ENCODE data around the gene SYT15.
"Not testable (repeated sequence)": the region's sequence is repeated elsewhere in the genome, so short reads cannot be mapped to it uniquely, and the experiment has no call there.

SYT15 gene

DNA sequence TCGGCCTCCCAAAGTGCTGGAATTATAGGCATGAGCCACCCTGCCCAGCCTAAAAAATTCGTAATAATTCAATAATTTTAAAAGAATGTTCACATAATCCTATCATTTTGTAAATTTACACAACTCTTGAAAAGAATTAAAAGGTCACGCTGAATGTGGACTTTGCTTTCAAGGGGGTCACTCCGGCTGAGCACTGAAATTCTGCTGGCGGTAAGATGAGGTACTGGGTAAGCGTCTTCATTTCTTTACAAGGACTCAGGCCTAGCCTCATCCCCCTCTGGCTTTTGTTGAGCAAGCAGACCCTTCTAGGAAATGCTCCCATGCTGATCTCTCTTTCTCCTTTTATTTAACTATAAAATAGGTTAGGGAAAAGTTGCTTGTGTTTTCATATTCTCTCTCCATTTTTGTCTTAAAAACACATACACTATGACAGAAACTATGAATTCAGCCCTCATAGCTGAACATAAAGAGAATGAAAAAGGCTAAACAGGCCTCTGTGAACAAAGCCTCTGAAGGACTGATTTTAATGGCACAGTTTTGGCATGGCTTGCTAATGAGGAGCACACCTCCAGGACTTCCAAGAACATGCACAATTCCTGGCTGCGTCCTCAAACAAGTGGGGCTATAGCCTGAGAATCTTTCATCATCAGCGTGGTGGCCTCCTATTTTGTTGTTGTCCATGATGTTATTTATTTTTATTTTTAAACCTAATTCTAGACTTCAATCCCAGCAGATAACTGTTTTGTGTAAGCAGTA is 45.1 kb downstream of the SYT15 start:
- H2AFZ ChIP-seq (ENCODE audit: low read depth, low read length); H3K27ac ChIP-seq (ENCODE audit: low read length); H3K36me3 ChIP-seq (replicated peaks; ENCODE audit: low read depth, low read length); H4K20me1 ChIP-seq (ENCODE audit: insufficient read depth, low read length); H3K4me2 ChIP-seq (ENCODE audit: low read length); H3K4me1 ChIP-seq (ENCODE audit: low read length); H3K4me3 ChIP-seq (ENCODE audit: low read length); H3K79me2 ChIP-seq (ENCODE audit: low read length); H3K9me3 ChIP-seq (ENCODE audit: insufficient read depth, low read length); H3K27me3 ChIP-seq (ENCODE audit: low read depth, low read length); H3K9ac ChIP-seq (ENCODE audit: low read length): not testable (repeated sequence)

DNA sequence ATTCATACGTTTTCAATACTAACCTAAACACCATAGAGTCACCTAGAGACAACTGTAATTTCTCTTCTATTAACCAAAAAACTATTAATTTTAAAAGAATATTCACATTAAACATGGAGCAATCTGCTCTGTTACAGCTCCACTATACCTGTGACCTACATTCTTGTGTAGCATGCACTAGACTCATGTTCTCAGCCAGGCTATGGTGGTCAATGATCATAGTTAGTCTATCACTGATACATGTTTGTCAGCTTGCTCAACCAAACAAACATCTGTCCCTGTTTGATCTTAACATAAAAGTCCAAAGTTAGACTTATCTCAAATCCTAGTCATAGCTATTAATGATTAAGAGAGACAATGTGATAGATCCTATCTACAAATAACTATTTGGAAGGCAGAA is 50.9 kb downstream of the SYT15 start:
- not testable (repeated sequence) for H3K9ac ChIP-seq (ENCODE audit: low read length)

DNA sequence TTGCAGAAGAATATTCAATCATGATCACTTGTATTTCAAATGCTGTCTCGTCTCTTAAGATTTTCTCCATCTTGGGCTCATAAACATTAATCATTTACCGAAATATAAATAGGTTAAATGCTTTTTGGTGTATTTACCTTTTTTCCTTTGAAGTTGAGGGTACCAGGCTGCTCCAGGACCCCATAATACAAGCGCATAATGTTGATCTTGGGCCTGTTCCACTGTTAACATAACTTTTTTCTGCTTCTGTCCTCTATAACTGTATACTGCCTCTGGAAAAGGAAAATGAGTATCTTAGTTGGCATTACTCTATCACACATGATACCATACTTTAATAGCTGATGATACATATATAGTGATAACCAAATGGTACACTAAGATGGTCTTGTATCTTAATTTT is 51.9 kb downstream of the SYT15 start:
- H3K27ac ChIP-seq (ENCODE audit: low read length); H3K36me3 ChIP-seq (replicated peaks; ENCODE audit: low read depth, low read length); H3K79me2 ChIP-seq (ENCODE audit: low read length); H3K27me3 ChIP-seq (ENCODE audit: low read depth, low read length); H3K4me1 ChIP-seq (ENCODE audit: low read length); H3K4me3 ChIP-seq (ENCODE audit: low read length); H3K4me2 ChIP-seq (ENCODE audit: low read length); H3K9ac ChIP-seq (ENCODE audit: low read length); H3K9me3 ChIP-seq (ENCODE audit: insufficient read depth, low read length); H4K20me1 ChIP-seq (ENCODE audit: insufficient read depth, low read length); H2AFZ ChIP-seq (ENCODE audit: low read depth, low read length): not testable (repeated sequence)

More for the DNA sequence above, 50.9 kb downstream of the SYT15 start:
- not testable (repeated sequence) for H3K4me2 ChIP-seq (ENCODE audit: low read length); H3K9me3 ChIP-seq (ENCODE audit: insufficient read depth, low read length); H3K4me1 ChIP-seq (ENCODE audit: low read length); H3K79me2 ChIP-seq (ENCODE audit: low read length); H3K27me3 ChIP-seq (ENCODE audit: low read depth, low read length); H3K4me3 ChIP-seq (ENCODE audit: low read length); H3K36me3 ChIP-seq (replicated peaks; ENCODE audit: low read depth, low read length); H2AFZ ChIP-seq (ENCODE audit: low read depth, low read length); H3K27ac ChIP-seq (ENCODE audit: low read length); H4K20me1 ChIP-seq (ENCODE audit: insufficient read depth, low read length)

DNA sequence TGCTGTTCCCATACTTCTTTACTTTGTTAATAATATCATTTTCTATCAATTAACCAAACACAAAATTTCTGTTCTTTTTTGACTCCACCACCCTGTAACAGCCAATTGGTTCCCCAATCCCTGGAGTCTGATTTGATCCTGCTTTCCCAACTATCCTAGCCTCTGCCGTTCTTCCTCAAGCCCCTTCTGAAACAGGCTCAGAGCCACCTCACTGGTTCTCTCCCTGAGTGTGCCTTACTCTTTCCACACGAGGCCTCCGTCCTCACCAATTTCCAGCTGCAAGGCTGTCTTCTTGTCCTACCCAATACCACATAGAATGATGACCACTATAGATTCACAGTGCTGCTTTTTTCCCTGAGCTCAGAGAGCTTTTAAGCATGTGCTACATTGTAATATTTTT is 52.8 kb downstream of the SYT15 start:
- H3K4me3 ChIP-seq (ENCODE audit: low read length); H3K27ac ChIP-seq (ENCODE audit: low read length); H2AFZ ChIP-seq (ENCODE audit: low read depth, low read length); H3K4me1 ChIP-seq (ENCODE audit: low read length); H3K9me3 ChIP-seq (ENCODE audit: insufficient read depth, low read length); H3K79me2 ChIP-seq (ENCODE audit: low read length); H3K36me3 ChIP-seq (replicated peaks; ENCODE audit: low read depth, low read length); H4K20me1 ChIP-seq (ENCODE audit: insufficient read depth, low read length); H3K4me2 ChIP-seq (ENCODE audit: low read length); H3K27me3 ChIP-seq (ENCODE audit: low read depth, low read length); H3K9ac ChIP-seq (ENCODE audit: low read length): not testable (repeated sequence)

DNA sequence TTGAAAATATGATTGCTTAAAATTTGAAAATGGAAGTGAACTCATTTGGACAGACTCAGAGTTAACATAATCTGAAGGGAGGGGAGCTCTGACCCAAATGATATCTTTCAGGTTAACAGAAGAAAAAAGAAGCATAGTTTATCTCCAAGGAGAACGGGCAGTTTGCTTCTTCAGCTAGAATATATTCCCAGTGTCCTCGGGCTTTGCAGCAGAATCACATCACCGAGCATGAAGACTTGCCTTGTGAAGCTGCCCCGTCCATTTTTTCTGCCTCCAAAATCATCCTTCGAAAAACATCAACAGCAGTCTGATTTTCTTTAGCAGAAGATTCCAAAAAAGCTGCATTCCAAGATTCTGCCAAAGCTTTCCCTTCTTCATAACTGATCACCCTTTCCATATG is 55.8 kb downstream of the SYT15 start:
- not testable (repeated sequence) for H3K79me2 ChIP-seq (ENCODE audit: low read length); H3K36me3 ChIP-seq (replicated peaks; ENCODE audit: low read depth, low read length); H3K4me2 ChIP-seq (ENCODE audit: low read length); H3K9ac ChIP-seq (ENCODE audit: low read length); H3K27ac ChIP-seq (ENCODE audit: low read length); H3K9me3 ChIP-seq (ENCODE audit: insufficient read depth, low read length); H2AFZ ChIP-seq (ENCODE audit: low read depth, low read length); H4K20me1 ChIP-seq (ENCODE audit: insufficient read depth, low read length); H3K4me3 ChIP-seq (ENCODE audit: low read length); H3K4me1 ChIP-seq (ENCODE audit: low read length); H3K27me3 ChIP-seq (ENCODE audit: low read depth, low read length)

DNA sequence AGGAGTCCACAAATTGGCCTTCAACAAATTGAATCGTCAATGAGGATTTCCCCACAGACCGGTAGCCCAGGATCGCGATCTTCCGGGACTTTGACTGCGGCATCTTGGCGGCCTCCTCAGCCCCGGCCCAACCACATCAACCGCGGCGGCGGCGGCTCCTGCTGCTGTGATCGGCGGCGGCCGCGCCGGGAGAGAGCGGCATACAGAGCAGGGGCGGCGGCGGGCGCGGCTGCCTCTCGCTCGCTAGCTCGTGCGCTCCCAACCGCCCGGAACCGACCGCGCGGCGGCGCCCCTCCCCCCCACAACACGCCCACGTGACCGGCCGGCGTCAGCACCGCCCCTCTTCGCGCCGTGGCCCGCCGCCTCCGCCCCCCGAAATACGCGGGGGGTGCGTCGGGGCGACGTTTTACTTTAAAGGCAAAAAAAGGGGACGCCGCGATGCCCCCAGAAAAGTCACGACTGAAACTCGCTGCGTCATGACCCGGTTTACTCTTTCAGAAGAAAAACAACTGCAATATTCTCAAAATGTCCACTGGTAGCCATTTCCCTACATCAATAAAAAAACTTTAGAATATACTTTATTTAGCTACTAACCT is 56.5 kb downstream of the SYT15 start:
- not testable (repeated sequence) for H3K36me3 ChIP-seq (replicated peaks; ENCODE audit: low read depth, low read length); H3K27ac ChIP-seq (ENCODE audit: low read length); H3K27me3 ChIP-seq (ENCODE audit: low read depth, low read length); H3K9ac ChIP-seq (ENCODE audit: low read length); H3K4me2 ChIP-seq (ENCODE audit: low read length); H3K9me3 ChIP-seq (ENCODE audit: insufficient read depth, low read length); H3K4me1 ChIP-seq (ENCODE audit: low read length); H2AFZ ChIP-seq (ENCODE audit: low read depth, low read length); H4K20me1 ChIP-seq (ENCODE audit: insufficient read depth, low read length); H3K79me2 ChIP-seq (ENCODE audit: low read length)
- 0 out of 2 replicates have a peak overlapping the region, but pooled peaks have one; percentile 26 for H3K4me3 ChIP-seq (ENCODE audit: low read length)

DNA sequence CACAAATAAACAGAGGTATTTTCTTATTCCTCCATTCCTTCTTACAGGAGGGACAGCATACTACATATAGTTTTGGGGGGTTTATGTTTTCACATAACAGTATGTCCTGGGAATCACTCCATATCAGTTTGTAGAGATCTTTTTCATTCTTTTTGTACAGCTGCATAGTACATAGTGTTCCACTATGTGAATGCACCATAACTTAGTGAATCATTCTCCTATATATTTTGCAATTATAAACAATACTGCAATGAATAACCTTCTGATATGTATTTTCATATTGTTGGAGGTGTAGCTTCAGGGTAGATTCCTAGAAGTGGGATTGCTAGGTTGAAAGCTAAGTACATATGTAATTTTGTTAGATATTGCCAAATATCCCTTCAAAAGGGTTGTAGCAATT is 61.1 kb downstream of the SYT15 start:
- not testable (repeated sequence) for H4K20me1 ChIP-seq (ENCODE audit: insufficient read depth, low read length); H3K27me3 ChIP-seq (ENCODE audit: low read depth, low read length); H3K4me3 ChIP-seq (ENCODE audit: low read length); H3K9ac ChIP-seq (ENCODE audit: low read length); H3K4me1 ChIP-seq (ENCODE audit: low read length); H3K4me2 ChIP-seq (ENCODE audit: low read length); H3K79me2 ChIP-seq (ENCODE audit: low read length); H3K9me3 ChIP-seq (ENCODE audit: insufficient read depth, low read length); H2AFZ ChIP-seq (ENCODE audit: low read depth, low read length); H3K27ac ChIP-seq (ENCODE audit: low read length); H3K36me3 ChIP-seq (replicated peaks; ENCODE audit: low read depth, low read length)

Data from OCI-LY3 (cell line).